ENCODE measurements around the gene NEXMIF.

DNA sequence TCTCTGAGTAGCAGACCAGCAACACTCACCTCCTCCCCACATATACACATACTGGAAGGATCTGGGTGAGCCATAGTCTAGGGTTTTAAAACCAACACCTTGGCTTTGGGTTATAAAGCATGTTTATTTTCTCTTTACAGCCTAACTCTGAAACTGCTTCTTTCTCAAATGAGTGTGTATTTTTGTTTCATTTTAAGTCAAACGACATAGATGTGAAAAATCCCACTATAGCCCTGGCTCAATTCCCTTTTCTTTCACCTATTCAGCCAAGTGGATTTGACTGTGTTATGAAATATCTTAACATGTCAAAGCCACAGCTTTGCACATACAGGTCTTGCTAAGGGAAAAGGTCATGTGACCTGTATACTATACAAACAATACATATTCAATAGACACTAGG is 13.8 kb downstream of the NEXMIF start:
- TF ChIP-seq, protein P1, sequence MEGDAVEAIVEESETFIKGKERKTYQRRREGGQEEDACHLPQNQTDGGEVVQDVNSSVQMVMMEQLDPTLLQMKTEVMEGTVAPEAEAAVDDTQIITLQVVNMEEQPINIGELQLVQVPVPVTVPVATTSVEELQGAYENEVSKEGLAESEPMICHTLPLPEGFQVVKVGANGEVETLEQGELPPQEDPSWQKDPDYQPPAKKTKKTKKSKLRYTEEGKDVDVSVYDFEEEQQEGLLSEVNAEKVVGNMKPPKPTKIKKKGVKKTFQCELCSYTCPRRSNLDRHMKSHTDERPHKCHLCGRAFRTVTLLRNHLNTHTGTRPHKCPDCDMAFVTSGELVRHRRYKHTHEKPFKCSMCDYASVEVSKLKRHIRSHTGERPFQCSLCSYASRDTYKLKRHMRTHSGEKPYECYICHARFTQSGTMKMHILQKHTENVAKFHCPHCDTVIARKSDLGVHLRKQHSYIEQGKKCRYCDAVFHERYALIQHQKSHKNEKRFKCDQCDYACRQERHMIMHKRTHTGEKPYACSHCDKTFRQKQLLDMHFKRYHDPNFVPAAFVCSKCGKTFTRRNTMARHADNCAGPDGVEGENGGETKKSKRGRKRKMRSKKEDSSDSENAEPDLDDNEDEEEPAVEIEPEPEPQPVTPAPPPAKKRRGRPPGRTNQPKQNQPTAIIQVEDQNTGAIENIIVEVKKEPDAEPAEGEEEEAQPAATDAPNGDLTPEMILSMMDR (IDR thresholded peaks at IDR 0.05), result no peak
- TF ChIP-seq EP300 (IDR thresholded peaks at IDR 0.05) (no peak), POLR2AphosphoS5 (IDR thresholded peaks at IDR 0.05) (no peak)
